ENCODE results near the gene LARGE1.

LARGE1 gene

DNA sequence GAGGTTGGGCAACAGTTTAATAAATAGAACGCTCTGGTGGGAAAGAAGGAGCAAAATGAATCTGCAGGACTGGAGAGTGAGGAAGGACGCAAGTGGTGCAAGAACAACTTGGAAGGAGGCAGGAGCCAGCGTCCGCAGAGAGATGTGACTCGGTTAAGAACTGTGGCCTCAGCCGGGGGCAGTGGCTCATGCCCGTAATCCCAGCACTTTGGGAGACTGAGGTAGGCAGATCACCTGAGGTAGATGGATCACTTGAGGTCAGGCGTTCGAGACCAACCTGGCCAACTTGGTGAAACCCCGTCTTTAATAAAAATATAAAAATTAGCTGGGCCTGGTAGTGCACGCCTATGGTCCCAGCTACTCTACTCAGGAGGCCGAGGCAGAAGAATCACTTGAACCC is 319.7 kb downstream of the LARGE1 start:
- DNase-seq (ENCODE audit: low read depth in 2 of 3, low spot score in 2 of 3) = no peak

DNA sequence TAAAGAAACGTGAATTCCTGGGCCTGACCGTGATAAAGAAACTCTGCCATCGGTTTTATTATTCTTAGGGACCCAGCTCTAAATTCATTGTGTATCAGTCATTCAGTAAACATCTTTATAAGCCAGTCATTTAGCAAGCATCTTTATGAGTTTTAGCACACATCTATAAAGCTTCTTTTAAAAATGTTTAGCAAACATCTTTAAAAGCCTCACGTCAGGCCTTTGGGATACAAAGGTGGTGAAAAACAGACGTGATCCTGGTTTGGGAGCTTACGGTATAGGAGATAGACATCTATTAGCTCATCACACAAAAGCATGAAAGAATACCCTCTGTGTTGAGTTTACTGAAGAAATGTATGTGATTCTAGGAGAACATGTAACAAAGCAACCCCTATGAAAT is 320.2 kb downstream of the LARGE1 start:
- no peak for DNase-seq (ENCODE audit: low read depth in 2 of 3, low spot score in 2 of 3)

DNA sequence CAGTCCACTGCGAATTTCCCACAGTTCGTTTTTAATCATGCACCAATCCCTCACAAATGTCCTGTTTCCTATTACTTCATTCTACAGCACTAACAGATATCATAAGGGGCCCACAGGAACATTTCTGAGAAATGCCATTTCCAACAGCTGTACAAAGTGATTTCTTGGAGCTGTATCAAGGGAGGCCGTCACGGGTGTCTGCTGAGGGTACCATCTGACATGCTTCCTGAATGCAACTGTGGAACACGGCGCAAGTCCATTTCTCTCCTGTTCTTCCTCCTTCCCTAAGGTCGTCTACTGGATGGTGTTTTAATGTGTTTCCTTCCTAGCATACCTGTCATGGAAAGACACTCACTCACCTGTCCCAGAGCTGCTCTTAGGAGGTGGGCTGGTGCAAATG is 320.7 kb downstream of the LARGE1 start:
- DNase-seq (ENCODE audit: low read depth in 2 of 3, low spot score in 2 of 3) = no peak

DNA sequence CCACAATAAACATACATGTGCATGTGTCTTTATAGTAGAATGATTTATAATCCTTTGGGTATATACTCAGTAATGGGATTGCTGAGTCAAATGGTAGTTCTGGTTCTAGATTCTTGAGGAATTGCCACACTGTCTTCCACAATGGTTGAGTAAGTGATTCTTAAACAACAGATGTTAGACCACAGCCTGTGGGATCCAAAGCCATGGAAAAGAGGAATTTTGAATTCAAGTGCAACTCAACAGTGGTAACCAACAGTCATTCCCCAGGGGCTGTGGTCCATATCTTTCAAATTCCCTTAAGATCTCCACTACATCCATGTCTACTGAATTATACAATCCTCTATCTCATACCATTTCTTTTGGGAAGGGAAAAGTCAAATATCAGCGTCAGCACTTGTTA is 321.5 kb downstream of the LARGE1 start:
- DNase-seq (ENCODE audit: low read depth in 2 of 3, low spot score in 2 of 3) = no peak

DNA sequence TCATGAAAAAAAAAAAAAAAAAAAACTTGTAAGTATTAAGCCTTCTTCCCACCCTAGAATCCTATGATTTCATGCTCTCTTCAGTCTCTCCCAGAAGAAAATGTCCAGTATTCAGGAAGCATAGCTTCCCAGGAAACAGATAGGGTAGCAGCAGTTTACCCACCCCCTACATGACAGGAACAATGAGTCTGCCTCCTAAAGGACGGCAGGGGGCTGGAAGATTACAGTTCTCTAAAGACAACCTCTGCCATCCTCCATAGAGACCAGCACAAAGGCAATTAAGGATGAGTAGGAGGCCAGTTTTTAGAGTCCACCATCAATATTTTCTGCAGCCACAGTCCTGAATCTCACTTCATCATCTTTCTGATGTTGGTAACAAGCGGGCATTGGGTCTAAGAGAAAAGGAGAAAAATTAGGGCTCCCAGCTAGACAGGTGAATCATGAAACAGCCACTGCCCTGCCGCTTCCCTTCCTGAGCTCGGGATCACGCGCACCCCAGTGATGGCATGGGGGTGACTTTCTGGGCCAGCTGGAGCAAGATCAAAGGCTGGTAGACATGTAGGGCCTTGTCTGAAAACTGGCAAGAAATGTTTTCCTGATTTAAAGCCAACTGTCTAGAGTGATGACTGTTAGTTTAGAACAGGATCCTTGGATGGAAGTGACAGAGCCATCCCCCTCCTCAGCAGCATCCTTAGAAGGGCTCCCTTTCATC is 322.8 kb downstream of the LARGE1 start:
- DNase-seq (ENCODE audit: low read depth in 2 of 3, low spot score in 2 of 3) = no peak

DNA sequence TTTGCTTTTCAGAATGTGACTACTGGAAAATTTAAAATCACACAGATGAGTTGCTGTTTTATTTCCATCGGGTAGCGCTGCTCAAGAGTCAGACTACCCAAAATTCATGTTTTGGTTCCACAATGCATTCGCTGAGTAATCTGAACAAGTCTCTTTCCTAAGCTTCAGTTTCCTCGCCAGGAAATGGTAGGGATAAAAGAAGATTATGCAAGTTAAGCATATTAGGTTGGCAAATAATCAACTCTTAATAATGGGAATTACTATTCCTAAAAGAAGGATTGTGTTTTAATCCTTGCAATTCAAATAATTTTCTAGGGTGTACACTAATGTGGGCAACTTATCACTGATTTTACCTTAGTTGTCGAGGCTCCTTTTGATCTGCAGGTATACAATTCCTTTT is 326.5 kb downstream of the LARGE1 start:
- DNase-seq (ENCODE audit: low read depth in 2 of 3, low spot score in 2 of 3) = no peak

DNA sequence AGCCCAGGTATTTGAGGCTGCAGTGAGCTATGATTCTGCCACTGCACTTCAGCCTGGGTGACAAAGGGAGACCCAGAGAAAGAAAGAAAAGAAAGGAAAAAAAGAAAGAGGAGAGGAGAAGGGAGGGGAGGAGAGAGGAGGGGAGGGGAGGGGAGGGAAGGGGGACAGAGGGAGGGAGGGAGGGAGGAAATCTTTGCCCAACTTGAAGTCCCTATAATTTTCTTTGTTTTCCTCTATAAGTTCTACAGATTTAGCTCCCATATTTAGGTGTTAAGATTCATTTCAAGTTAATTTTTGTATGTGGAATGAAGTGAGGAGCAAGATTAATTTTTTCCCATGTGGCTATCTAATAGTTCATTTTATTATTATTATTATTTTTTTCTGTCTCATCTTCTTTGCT is 328.3 kb downstream of the LARGE1 start:
- no peak for DNase-seq (ENCODE audit: low read depth in 2 of 3, low spot score in 2 of 3)

DNA sequence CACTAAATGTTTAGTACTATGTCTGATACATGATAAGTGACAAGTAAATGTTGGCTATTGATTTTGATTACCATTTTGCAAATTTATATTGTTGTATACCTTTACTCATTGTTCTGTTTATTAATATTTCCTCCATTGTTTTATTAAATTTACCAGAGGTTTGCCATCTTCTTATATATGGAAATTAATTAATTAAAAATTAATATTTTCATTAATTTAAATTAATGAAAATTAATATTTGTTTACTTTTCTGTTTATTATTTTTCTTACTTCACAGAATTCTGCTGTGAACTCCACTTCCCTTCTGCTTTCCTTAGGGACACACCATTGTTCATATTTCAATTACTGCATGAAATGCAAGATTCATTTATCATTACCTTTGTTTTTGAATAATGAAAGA is 331.0 kb downstream of the LARGE1 start:
- DNase-seq (ENCODE audit: low read depth in 2 of 3, low spot score in 2 of 3) = no peak

DNA sequence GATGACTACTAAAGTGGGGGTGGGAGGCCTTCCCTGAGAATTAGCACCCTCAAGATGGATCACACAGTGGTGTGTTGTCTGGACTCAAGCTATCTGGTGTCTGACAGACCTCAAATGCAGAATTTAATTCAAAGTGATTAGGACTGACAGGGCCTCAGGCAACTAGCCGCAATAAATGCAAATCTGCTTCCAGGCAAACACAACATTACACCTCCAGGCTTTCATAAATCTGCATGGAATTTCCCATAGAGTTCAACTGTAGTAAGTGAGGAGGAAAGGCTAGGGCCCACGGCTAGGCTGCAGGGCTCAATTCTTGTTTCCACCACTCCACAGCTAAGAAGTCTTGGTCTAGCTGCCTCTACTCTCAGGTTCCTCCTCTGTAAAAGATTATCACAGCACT is 331.4 kb downstream of the LARGE1 start:
- DNase-seq (ENCODE audit: low read depth in 2 of 3, low spot score in 2 of 3) = no peak

DNA sequence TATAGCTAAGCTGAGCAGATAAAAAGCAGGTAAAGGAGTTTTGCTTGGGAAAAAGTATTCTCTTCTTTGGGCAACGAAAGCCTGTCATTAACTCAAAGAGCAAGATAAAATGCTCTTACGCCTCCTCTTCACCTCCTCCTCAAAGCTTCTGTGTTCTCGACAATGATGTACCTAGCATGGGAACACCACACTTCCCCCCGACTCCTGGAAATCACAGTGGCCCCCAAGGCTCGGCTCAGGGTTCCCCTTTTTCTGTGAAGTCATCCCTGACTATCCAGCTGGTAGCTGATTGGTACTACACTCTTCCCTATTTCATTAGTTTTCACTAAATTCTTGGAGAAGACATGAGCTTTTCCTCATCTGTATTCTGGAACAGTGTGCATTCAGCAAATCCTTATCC is 336.1 kb downstream of the LARGE1 start:
- no peak for DNase-seq (ENCODE audit: low read depth in 2 of 3, low spot score in 2 of 3)

DNA sequence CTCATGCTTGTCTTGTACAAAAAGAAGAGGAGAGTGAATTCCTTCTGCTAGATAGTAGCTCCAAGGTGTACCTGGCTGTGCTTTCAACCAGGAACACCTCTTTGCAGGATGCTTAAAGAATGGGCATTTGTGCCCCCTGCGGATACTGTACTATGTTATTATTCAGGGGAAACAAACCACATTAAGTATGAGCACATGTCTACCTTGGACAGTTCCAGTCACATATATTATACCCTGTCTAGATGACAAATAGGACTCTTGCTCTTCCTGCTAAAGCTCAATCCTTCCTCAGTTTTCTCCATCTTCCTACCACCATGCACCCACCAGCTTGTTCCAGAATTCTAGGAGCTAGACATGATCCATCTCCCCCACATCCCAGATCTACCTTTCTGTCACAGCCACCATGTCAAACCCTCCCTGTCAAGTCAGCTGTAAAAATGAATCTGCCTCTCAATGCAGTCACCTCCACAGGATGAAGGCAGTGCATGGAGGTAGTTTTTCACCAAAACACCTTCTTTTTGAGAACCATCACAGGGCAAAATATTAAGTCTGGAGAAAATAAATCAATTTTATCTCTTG is 337.4 kb downstream of the LARGE1 start:
- DNase-seq (ENCODE audit: low read depth in 2 of 3, low spot score in 2 of 3) = no peak

DNA sequence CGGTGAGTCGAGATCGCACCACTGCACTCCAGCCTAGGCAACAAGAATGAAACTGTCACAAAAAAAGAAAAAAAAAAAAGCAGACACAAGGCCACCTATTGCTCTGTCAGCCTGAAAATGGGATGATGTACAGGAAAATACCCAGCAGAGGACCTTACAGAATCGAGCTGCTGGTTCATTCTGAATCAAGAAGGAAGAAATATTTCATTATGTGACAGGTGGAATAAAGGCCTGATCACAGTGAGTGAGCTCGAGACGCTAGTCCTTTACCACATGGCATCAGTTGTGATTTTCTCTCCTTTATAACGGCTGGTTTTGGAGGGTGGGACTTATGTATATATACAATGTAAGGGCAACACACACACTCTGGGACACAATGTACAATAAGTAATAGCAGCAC is 340.0 kb downstream of the LARGE1 start:
- no peak for DNase-seq (ENCODE audit: low read depth in 2 of 3, low spot score in 2 of 3)

DNA sequence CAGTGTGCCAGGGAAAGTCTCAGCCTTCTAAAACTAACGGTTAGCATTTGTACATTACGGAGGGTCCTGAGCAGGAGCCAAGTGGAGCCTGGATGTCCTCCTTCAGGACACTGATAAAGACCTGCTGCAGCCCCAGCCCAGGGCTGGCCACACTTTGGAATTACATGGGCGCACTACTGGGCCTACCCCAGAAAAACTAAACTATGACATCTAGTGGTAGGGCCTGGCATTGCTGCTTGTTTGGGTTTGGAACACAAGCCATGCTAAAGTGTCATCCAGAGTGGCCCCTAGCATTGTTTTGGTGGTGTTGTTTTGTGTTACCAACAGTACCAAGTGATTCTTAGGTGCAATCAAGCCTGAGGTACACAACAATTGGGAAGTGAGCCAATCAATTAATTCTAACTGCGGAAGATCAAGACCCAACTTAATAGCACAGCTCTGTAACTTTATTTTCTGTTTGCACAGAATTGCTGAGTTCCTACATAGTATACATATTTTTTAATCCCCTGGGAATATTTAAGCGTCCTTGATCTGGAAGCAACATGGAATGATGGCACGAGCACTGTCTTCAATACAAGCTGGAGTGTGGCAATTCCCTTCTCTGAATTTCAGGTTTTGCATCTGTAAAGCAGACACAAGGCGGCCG is 340.7 kb downstream of the LARGE1 start:
- DNase-seq (ENCODE audit: low read depth in 2 of 3, low spot score in 2 of 3) = peak in 1 of 3 experiments; percentile 9

DNA sequence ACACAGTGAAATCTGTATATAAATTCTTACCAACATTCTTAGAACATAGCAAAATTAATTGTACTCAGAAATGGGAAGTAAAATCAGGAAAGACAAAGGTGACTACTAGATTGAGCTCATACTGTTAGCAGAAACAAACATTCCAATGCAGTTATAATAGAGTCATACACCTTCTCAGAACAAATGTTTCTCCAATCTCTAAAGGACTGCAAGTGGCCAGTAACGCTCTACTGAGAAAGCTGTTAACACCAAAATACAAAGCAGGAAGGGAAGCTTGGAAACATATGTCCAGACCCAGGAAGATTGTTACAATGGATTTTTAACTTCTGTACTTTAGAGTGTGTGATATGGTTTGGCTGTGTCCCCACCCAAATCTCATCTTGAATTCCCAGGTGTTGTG is 341.5 kb downstream of the LARGE1 start:
- no peak for DNase-seq (ENCODE audit: low read depth in 2 of 3, low spot score in 2 of 3)

DNA sequence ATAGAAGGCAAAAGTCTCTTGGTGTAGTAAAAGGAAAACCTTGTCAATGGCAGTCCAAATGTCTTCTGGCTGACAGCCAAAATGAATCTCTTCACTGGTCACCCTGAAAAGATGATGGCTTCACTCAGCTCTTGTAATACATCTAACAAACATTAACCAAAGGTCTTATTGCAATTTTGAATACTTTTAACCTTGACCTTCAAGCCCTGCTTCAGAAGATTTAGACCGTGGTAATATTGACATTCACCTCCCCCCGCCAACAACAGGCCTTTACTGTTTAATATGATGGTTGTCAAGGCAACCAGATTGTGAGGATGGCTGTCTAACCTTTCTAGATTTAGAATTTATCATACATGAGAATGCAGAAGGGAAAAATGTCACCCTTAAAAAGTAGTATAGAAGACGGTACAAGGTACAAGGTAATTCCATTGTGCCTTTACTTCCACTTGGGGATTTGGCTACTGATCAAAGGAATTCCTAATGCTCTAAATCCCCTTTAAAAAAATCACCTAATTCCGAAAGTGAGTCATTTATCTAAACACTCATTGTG is 342.3 kb downstream of the LARGE1 start:
- DNase-seq (ENCODE audit: low read depth in 2 of 3, low spot score in 2 of 3) = no peak

DNA sequence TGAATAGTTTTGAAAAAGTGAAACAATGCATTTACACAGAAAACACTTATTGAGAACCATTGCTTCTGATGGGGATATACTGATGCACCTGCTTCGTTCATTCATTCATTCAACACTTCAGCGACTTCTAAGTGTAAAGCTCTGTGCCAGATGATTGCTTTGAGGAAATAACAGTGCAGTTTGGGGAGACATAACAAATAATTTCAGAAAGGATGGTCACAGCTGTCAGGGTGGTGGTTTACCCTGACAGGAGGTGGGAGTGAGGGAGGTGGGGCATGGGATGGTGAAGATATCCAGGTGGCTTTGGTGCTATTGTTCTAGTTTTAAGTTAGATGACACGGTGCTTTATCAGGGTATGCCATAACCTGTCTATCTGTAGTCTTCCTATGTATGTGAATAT is 344.1 kb downstream of the LARGE1 start:
- no peak for DNase-seq (ENCODE audit: low read depth in 2 of 3, low spot score in 2 of 3)

DNA sequence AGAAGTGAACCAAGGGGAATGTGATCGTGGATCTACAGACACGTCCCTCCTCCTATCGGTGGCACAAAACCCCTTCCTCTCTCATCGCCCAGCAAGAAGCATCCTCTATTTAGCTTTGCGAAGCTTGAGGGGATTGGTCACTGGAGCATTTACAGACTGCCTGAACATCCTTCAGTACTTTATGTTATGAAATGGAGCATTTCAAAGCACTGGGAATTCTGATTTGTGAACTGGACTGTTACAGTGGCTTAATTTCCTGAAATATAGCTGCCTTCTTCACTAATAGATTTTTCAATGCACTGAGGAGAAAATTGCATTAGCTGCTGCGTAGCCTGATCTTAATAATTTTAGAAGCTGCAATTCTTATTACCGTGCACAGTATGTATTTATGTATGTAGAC is 344.5 kb downstream of the LARGE1 start:
- DNase-seq (ENCODE audit: low read depth in 2 of 3, low spot score in 2 of 3) = no peak

DNA sequence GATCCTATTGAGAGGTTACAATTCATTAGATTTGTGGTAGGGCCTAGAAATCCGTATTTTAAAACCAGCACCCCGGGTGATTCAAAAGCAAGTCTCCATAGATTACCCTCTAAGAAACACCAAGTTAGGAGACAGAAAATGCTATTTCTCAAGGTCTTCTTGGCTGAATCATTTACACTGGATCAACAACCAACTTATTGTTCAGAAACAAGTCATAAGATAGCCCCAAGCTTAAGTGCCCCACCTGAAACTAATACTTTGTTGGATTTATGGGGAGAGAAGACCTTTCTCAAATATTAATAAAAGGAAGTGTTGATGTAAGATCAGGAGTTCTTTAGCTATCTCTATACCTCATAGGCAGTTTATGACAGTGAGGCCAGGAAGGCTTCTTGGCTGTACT is 345.2 kb downstream of the LARGE1 start:
- DNase-seq (ENCODE audit: low read depth in 2 of 3, low spot score in 2 of 3) = no peak

DNA sequence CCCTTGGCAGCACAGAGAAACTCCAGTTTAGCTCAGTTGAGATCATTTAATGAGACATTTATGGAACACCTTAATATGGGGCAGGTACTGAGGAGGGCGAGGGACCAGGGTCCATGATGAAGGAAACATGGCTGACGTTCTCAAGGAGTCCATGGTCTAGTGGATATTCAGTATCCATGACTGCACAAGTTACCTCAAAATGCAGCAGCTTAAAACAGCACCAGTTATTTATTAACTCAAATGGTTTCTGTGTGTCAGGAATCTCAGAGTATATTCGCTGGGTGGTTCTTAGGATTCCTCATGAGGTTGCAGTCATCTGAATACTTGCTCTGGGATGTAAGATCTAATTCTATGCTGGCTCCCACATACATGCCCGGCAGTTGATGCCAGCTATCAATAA is 346.8 kb downstream of the LARGE1 start:
- no peak for DNase-seq (ENCODE audit: low read depth in 2 of 3, low spot score in 2 of 3)

DNA sequence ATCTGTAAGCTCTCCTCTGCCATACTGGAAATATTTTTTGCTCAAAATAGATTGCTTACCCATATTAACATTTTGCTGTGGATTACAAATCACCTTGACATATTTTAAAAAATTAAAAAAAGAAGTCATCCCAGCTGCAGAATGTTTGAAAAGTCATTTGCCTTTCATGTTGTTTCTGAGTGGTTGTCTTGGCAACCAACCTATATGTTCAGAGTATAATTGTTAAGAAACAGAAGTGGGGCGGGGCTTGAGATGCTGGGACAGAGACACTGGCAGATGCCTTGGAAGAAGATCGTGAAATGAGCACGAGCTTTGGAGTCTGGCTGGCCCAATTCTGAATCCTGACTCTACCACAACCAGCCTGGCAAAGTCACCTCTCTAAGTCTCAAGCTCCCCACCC is 348.2 kb downstream of the LARGE1 start:
- no peak for DNase-seq (ENCODE audit: low read depth in 2 of 3, low spot score in 2 of 3)

DNA sequence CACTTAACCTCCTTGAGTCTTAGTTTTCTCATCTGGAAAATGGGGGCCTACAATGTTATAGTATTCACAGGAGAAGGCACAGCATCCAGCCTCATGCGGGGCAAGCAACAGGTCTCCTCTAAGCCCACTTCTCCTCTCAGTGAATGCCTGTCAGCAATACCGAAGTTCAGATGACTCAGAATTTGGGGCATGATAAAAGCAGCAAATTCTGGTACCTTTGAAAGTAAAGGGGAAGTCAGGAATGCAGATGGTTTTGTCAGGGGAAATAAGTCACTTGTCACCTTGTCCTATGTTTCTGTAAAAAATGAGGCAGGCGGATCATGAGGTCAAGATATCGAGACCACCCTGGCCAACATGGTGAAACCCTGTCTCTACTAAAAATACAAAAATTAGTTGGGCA is 350.2 kb downstream of the LARGE1 start:
- DNase-seq (ENCODE audit: low read depth in 2 of 3, low spot score in 2 of 3) = no peak

DNA sequence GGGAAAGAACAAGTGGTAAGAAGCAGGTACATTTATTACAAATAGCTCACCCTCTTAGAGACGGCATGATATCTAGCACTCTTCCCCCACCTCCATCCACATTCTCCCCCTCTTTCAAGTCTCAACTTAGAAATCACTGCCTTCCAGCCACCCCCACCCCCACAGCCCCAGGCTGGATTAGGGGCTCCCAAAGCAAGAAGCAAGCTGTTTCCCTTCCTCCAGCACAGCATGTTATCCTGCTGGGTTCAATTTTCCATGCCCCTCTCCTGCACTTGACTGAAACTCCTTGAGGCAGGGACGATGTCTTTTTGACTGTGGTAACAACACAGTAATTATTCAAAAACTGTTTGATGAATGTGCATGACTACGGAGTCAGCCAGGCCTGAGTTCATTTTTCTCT is 350.7 kb downstream of the LARGE1 start:
- DNase-seq (ENCODE audit: low read depth in 2 of 3, low spot score in 2 of 3) = no peak

DNA sequence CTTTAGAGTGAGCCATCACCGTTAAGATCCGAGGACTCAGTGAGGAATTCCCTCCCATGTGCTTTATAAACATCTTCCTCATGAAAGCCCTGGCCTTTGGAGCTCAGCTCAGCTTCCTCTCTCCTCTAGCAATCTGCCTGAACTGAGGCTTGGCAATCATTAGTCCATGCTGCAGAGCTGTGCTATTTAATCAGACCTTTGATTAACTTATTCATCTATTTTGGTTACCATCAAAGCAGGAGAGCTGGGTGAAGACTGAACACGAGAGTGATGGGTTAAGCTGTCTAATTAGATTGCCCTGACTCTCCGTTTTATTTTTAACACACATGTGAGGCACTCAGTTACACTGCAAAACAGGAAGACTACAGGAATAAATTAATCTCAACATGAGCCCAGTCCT is 351.3 kb downstream of the LARGE1 start:
- DNase-seq (ENCODE audit: low read depth in 2 of 3, low spot score in 2 of 3) = no peak

Data from activated CD8-positive, alpha-beta memory T cell treated with anti-CD3 and anti-CD28 coated beads for 48 hours (primary cell).